GM12873 (cell line): ENCODE data around the gene ZNF571.

Experiments
- TF ChIP-seq, protein P1 (sequence below): IDR thresholded peaks from 2 replicates; pipeline ENCODE4 v1.5.1; 2012; ENCODE audit warnings: low read depth, mild to moderate bottlenecking, moderate library complexity, low read length, control low read depth; ENCODE audit not compliant: insufficient read depth; ENCODE audit errors: missing control alignments

The ZNF571 gene

DNA sequence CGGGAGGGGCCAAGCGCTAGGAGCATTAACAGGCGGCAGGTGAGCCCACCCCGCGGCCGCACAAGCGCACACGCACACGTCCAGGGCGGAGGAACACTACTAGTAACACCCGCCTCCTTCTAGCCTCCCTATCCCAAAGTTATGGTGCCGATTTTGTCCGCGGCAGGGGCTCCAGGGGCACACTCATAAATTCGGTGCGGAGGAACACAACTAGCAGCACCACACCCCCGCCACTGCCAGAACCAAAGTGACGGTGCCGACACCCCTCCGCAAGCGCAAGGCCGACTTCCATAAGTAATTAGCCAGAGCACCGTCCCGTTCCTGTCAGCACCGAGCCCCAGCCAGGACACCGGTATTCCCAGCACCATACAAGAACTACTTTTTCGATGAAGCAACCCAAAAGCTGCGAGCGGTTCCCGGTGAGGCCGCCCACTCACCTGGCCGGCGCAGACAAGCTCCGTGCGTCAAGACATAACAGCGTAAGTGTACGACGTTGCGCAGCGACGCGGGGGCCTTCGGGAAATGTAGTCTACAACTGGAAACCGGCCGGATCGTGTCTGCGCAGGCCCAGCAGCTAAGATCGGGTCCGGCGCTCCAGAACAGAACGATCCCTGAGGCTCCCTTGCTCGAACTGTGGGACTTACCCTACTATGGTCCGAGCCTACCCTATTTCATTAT lies at the start of gene ZNF571, which contains the start of gene ZNF540:
Gene ZNF571, minus strand, starts transcription at position 489 of the 678 bp plus-strand sequence. CDS start 8,116 bp downstream, outside the sequence.
Gene ZNF540, plus strand, starts transcription at position 573 of the 678 bp plus-strand sequence. CDS start 3,572 bp downstream, outside the sequence.
- TF ChIP-seq, protein P1, sequence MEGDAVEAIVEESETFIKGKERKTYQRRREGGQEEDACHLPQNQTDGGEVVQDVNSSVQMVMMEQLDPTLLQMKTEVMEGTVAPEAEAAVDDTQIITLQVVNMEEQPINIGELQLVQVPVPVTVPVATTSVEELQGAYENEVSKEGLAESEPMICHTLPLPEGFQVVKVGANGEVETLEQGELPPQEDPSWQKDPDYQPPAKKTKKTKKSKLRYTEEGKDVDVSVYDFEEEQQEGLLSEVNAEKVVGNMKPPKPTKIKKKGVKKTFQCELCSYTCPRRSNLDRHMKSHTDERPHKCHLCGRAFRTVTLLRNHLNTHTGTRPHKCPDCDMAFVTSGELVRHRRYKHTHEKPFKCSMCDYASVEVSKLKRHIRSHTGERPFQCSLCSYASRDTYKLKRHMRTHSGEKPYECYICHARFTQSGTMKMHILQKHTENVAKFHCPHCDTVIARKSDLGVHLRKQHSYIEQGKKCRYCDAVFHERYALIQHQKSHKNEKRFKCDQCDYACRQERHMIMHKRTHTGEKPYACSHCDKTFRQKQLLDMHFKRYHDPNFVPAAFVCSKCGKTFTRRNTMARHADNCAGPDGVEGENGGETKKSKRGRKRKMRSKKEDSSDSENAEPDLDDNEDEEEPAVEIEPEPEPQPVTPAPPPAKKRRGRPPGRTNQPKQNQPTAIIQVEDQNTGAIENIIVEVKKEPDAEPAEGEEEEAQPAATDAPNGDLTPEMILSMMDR, result no peak

GRCh38 chr19:37635076-37636056 lies 40.8 kb upstream of the ZNF571 start:
- TF ChIP-seq, protein P1, result no peak

DNA sequence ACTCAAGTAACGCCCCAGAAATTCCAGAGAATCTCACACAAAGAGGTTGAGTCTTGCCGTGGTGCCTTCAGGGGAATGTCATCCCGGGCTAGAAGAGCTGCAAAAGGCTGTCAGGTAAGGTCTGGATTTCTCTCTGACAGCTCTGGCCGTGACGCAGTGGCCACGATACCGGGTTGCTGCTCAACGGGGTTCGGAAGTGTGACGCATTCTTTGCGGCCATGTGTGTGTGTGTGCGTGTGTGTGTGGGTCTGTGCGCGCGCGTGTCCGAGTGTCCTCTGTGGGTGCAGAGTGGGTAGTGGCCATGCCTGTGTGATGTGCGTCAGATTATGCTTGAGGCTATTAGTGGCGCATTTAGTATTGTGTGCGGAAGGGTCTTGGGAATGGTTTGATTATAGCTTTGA lies 390 bp upstream of the ZNF571 start:
- TF ChIP-seq, protein P1, result no peak

DNA sequence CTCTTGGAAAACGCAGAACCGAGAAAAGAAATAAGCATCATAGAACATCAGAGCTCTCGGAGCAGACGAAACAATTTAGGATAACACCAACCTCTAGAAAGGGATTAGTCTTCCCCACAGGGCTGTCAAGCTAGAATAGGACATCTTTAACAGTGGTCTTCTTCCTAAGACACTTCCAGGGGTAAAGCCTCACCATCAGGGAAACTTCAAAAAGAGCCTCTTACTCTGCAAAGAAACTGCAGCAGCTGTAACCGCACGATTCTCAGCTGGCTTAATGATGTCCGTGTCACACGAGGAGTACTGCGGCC lies 642 bp downstream of the ZNF571 start:
- TF ChIP-seq, protein P1, result no peak

DNA sequence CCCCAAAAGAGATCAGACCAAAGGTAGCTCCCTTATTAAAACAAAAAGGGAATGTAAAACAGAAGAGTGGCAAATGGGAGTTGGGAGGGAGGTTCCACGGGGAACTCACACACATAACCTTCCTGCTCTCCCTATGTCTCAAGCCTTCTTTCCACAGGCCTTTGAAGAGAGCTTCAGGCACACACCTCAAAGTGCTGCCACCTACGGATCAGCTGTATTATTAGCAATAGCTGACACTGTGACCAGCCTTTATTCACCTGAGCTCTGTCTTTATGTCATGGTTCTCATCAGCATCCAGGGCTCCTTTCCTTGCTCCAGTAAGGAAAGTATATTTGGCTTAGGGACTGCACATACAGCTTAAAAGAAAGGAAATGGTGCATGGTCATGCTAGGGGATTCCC lies 11.3 kb downstream of the ZNF571 start:
- TF ChIP-seq, protein P1, result no peak

DNA sequence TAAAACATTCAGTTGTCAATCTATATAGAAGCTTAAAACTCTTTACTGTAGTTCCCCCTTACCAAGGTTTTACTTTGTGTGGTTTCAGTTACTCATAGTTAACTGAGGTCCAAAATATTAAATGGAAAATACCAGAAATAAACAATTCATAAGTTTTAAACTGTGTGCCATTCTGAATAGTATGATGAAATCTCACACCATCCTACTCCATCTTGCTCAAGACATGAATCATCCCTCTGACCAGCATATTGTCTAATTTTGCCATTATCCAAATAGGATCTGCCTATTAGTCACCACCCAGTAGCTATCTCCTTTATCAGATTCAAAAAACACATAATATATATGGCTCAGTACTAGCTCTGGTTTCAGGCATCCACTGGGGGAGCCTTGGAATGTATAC lies 22.4 kb downstream of the ZNF571 start:
- TF ChIP-seq, protein P1, result no peak

GRCh38 chr19:37565370-37565669 lies 29.3 kb downstream of the ZNF571 start:
- TF ChIP-seq, protein P1, result no peak
